GM19238 (cell line): ENCODE results near the gene S100B.
"Not testable (repeated sequence)": the region's sequence is repeated elsewhere in the genome, so short reads cannot be mapped to it uniquely, and the experiment has no call there.

Experiments used
- DNase-seq: peaks from one replicate; pipeline ENCODE4 v3.0.0; 2011; ENCODE audit warnings: low spot score; ENCODE audit not compliant: insufficient read length

Gene S100B

DNA sequence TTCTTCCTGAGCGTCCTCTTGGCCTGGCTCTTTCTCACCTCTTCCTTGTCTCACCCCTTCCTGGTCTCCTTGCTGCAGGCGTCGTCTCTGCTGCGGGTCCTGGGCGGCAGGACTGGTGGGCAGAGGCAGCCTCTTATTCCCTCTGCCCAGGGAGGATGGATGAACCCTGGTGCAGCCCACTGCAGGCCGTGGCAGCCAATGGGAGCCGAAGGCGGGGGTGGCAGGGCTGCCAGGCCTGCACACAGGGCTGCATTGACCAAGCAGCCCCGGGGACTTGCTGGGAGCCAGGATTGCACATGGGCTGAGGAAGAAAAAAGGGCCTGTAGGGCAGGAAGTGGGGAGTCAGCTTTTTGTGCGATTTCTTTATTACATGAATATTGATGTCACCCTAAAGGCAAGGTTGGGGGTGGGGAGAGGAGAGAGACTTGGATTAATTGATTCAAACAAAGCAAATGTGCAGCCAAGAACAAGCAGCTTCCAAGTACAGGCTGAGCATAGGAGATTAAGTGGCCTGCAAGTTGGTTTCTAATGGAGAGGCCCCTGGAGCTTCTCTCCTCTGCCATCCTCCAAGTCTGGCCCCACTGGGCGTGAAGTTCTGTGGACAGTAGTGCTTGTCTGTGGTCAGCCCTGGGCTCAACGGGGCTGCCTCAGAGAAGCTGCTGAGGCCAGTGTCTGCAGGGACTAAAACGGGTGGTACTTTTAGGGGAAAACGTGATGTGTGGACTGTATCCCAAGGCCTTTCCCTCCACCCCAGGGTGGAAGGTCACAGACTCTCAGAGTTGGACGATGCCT lies at the start of gene S100B:
Gene S100B, minus strand, starts transcription at position 108 of the 792 bp plus-strand sequence. CDS start 2,667 bp downstream, outside the sequence.
- no peak for DNase-seq

DNA sequence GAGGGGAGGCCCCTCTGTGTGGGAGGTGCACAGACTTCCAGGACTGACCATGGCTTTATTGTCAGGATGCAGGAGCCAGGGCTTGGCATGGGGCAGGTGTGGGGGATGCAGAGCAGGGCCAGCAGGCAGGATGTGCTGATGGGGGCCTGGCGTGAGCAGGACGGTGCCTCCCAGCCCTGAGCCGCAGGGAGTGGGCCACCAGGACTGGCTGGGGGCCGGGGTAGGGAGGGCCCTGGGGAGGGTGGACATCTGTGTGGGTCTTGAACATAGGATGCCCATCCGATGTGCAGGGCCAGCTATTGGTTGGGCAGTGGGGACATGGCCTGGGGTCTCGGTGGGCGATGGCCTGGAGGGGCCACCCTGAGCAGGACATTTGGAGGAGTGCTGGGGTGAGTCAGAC lies 46.2 kb upstream of the S100B start:
- DNase-seq = no peak

- DNase-seq = no peak
Measured at GRCh38 chr21:46650476-46651098, 45.7 kb upstream of the S100B start.

- no peak for DNase-seq
Measured at GRCh38 chr21:46649356-46649755, 44.5 kb upstream of the S100B start.

GRCh38 chr21:46648539-46648938 lies 43.7 kb upstream of the S100B start:
- no peak for DNase-seq

DNA sequence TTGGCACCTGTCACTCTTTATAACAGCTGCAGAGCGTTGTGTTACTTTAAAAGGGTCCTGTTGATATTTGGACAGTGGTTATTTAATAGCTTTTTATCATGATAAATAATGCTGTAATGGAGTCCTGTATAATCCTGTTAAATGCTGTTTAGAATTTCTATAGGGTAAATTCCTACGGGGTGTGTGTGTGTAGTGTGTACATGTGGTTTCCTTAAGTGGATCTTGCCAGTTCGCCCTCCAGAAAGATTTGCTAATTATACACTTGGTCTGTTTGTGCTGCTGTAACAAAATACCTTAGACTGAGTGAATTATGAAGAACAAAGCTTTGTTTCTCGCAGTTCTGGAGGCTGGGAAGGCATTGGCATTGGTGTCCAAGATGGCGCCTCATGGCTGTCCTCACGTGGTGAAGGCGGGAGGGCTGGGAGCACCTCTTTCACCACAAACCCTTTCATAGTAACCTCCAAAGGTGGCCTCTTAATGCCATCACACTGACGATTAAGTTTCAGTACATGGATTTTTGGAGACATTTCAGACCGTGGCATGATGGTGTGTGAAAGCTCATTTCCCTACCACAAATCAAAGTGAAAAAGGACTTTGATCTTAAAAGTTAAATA lies 41.8 kb upstream of the S100B start:
- DNase-seq = no peak

DNA sequence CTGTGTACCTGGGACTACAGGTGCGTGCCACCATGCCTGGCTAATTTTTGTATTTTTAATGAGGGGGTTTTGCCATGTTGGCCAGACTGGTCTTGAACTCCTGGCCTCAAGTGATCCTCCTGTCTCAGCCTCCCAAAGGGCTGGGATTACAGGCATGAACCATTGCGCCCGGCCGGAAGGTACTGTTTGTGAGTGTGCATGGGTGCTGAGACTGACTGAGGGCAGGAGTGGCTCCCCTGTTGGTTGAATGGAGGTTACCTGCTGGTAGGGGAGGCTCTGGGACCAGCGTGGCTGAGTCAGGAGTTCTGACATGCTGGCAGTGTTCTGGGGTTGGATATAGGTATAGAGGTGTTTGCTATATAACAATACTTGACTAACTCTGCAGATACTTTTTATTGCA lies 41.0 kb upstream of the S100B start:
- DNase-seq = no peak

GRCh38 chr21:46643379-46644177 lies 38.7 kb upstream of the S100B start:
- no peak for DNase-seq

GRCh38 chr21:46641656-46642055 lies 36.8 kb upstream of the S100B start:
- DNase-seq = no peak

DNA sequence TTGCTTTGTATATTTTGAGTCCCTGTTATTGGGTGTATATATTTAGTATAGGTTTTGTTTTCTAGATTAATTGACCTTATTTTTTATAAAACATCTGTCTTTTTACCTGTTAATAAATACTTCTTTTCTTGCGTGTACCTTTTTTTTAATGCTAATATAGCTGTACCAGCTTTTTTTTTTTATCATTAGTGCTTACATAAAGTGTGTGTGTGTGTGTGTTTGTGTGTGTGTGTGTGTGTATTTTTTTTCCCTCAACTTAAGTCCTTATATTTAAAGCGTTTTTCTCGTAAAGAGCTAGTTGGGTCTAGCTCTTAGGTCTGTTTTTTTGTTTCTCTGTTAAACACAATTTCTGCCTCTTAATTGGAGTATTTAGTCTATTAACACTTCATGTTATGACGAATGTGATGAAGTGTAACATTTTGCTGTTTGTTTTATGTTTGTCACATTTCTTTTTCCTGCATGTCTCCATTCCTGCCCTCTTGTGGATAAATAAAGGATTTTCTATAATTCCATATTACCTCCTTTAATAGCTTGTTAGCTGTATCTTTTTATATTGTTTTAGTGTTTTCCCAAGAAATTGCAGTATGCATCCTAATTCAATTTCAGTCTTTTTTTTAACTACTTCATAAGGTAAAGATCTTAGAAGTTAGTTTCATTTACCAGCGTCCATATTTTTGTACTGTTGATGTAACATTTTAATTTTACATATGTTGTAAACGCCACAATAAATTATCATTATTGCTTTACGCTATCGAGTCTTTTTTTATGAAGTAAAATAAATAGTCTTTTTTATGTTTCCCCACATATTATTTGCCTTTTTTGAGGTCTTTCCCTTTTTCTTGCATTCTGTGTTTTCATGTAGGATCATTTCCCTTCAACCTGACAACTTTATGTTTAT lies 34.9 kb upstream of the S100B start:
- DNase-seq = no peak

DNA sequence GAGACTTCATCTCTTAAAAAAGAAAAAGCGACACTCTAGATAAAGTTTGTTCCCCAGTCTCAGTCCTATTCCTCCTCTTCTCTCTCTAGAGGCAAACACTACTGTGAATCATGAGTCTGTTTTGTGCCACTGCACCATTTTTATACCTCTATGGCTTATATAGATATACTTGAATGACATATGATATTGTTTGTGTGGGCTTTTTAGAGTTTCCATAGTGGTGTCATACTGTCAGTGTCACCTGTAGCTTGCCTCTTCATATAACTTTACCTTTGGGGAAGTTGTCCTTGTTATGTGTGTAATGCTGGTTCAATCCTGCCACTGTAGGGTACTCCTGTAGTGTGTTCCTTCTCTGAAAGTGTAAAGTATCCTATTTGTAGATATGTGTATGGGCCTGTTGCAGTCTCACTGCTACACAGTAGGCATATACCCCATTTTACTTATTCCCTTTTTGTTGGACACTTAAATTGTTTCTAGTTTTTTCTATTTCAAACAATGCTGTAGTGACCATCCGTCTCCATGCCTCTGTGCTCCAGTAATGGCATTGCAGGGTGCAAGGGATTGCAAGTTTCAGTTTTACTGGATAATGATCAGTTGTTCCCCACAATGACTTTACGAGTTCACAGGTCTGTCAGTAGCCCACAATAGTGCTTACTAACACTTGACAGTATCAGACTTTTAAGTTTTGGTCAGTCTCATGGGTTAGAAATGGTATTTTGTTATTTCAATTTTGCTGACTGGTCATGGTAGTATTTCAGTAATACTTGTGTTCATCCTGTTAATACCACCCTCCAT lies 33.3 kb upstream of the S100B start:
- no peak for DNase-seq

DNA sequence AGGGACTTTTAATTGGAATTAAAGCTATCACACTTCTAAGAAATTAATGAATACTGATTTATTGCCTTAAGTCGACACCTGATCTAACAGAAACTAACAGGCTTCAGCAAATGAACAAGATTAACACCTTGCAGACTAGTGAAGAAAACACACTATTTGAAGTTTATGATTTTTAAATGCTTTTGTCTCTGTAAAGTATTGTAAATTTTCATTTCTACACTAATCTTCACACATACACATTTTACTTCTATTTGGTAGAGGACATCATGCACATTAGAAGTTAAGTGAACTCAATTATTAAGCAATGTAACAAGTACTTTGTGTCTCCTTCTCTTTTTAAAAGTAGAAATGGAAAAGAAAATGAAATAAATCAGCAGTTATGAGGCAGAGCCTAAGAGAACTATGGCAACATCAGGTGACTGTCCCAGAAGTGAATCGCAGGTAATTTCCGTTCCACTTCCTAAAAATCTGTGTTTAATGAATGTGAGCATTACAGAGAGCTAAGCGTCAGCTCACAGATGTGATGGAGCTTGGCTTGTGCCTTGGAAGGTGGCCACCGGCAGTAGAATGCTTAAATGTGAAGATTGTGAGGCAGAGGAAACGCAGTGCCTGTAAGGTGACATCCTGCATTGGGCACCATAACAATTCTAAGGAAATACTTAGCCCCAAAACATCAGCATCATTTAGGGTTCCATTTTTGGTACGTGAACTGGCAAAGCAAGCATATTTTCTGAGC lies 31.8 kb upstream of the S100B start:
- DNase-seq = no peak

GRCh38 chr21:46636181-46636512 lies 31.3 kb upstream of the S100B start:
- DNase-seq = no peak

- DNase-seq = peak; percentile 100
Measured at GRCh38 chr21:46635324-46636180, 30.7 kb upstream of the S100B start, which contains the start of gene PRMT2. Gene PRMT2, plus strand, starts transcription at chr21:46635674. Its CDS starts 1,278 bp downstream, at chr21:46636952.

- no peak for DNase-seq
Measured at GRCh38 chr21:46634966-46635323, 30.1 kb upstream of the S100B start.

- no peak for DNase-seq
Measured at GRCh38 chr21:46634427-46634826, 29.5 kb upstream of the S100B start.

DNA sequence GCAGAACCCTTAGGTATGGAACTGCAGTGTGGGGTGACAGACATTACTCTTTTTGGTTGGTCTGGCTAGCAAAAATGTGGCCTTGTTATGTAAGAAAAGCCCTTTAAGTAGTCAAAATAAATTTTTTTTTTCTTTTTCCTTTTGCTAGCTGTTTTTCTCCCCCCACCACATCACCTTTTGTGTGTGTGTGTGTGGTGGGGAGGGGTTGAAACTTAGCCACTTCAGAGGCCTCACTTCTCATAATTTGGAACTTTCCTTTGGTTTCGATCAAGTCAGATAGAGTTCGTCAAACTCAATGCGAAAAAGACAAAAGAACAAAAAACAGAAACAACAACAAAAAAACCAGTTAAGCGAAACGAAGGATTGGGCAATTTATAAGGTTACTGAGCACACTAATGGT lies 28.7 kb upstream of the S100B start:
- DNase-seq = no peak

DNA sequence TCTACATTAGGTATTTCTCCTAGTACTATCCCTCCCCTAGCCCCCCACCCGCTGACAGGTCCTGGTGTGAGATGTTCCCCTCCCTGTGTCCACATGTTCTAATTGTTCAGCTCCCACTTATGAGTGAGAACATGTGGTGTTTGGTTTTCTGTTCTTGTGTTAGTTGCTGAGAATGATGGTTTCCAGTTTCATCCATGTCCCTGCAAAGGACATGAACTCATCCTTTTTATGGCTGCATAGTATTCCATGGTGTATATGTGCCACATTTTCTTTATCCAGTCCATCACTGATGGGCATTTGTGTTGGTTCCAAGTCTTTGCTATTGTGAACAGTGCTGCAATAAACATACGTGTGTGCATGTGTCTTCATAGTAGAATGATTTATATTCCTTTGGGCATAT lies 26.0 kb upstream of the S100B start:
- DNase-seq = not testable (repeated sequence)
